ENCODE data around the gene CYP2A13.
A peak's percentile ranks its signal among the peaks of the same experiment; 100 is the strongest.
"Not testable (repeated sequence)": the region's sequence is repeated elsewhere in the genome, so short reads cannot be mapped to it uniquely, and the experiment has no call there.

Gene CYP2A13

DNA sequence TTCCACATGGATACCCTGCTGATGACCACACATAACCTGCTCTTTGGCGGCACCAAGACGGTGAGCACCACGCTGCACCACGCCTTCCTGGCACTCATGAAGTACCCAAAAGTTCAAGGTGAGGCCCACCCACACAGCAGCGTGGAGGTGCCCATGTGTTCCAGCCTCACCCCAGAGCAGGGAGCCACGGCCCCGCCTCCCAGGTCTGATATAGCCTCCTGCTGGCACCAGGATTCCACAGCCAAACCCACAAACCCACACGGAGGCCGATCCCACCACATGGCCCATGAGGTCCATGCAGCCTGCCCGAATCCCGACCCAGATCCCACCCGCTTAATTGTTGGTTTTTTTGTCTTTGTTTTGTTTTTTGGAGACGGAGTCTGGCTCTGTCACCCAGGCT is 34.6 kb downstream of the CYP2A13 start:
- DNase-seq: not testable (repeated sequence)

GRCh38 chr19:41123716-41124294 is 35.6 kb downstream of the CYP2A13 start:
- no peak for DNase-seq

GRCh38 chr19:41126765-41127203 is 38.5 kb downstream of the CYP2A13 start:
- not testable (repeated sequence) for DNase-seq

GRCh38 chr19:41127362-41127761 is 39.1 kb downstream of the CYP2A13 start:
- not testable (repeated sequence) for DNase-seq

GRCh38 chr19:41127801-41128300 is 39.6 kb downstream of the CYP2A13 start:
- peak; percentile 83 for DNase-seq

DNA sequence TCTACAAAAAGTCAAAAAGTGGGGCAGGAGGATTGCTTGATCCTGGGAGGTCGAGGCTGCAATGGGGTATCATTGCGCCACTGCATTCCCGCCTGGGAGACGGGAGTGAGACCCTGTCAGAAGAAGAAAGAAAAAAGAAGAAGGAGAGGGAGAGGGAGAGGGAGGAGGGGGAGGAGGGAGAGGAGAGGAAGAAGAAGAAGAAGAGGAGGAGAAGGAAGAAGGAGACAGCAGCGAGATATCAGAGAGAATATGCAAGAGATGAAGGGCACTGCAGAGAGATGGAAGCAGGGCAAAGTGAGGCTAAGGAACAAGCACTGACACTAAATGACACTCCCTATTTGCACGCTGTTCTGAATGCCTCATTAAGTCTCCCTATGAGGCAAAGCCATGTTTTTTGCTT is 40.4 kb downstream of the CYP2A13 start:
- no peak for DNase-seq

- DNase-seq: no peak
These were observed 42.9 kb downstream of the CYP2A13 start for GRCh38 chr19:41131186-41131585.

DNA sequence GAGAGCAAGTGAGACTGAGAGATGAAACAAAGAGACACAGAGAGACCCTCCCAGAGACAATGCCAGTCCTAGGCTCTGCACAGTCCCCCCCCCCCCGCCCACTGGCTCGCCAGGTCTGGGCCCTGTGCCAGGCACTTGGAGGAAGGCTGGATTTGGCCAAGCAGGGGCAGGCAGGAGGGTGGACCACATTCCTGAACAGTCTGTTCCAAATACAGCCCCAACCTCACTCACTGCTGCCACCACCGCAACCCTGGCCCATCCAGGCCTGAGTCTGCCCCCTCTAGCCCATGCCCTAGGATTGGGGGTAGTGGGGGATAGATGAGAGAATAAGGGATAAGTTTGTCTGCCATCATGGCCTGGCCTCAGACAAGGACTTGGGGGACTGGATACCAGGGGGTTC is 45.0 kb downstream of the CYP2A13 start:
- no peak for DNase-seq

DNA sequence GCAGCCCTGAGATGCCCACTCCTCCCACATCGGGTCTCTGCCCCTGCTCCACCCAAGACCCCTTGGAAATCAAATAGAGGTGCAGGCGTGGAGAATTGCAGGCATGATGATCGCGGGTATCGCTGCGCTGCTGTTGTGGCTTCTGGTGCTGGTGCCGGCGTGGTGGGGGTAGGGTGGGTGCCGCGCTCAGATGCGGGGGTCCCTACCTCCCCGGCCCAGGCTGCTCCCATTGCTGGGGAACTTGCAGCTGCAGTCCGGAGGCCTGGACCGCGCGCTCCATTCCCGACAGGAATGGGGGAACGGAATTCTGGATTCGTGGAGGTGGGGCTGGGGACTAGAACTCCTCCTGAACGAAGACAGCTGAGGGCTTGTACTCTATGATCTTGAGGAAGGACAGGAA is 46.4 kb downstream of the CYP2A13 start:
- no peak for DNase-seq

DNA sequence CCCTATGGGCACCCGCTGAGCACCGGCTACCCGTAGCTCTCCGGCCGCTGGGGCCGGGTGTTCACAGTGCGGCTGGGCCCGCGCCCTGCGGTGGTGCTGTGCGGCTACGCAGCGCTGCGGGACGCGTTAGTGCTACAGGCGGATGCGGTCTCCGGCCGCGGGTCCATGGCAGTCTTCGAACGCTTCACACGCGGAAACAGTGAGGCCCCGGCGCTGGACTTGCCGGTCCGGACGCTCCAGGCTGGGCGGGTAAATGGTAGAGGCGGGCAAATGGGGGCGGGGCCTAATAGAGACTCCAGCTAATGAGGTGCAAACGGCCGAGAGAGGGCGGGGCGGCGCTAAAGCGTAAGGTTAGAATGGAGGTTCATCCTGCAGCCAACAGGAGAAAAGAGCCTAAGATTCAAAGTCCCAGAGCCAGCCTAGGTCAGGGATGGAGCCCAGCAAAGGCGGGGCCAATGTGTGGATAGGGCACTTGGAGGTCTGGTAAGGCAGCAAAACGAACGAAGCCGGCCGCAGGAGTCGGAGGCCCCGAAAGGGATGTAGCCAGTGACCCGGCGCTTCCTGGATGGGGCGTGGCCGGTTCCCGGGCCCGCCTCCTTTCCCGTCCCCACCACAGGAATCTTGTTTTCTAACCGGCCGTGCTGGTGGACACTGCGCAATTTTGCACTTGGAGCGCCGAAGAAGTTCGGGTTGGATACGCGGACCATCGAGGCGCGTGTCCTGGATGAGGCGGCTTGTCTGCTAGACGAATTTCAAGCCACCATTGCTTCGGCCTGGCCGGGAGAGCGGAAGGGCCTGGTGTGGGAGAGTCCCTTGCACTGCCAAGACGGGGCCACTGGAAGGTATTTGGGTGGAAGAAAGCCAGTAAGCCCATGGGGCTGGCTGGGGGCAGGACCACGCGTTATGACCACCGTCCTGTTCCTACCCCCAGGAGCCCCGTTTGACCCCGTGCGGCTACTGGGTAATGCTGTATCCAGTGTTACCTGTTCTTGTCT is 47.4 kb downstream of the CYP2A13 start:
- DNase-seq: peak; percentile 66

- DNase-seq: no peak
These were observed 48.6 kb downstream of the CYP2A13 start for GRCh38 chr19:41136636-41137455.

DNA sequence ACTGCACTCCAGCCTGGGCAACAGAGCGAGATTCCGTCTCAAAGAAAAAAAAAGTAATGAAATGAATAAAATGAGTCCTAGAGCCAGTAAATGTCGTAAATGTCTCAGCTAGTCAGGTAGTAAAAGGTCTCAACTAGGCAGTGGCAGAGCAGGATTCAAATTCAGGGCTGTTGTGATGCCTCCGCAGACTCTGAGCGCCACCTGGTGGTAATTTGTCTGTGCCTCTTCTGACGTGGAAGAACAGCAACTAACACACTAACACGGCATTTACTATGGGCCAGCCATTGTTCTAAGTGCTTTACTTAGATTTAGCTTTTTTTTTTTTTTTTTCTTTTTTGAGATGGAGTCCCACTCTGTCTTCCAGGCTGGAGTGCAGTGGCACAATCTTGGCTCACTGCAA is 56.2 kb downstream of the CYP2A13 start:
- DNase-seq: peak; percentile 85

Data from CD4-positive, alpha-beta T cell treated with Interleukin-15 for 1 hour (primary cell).